SK-N-SH (cell line): ENCODE measurements around the gene PLOD2.

ENCODE experiments used
- CHD2 ChIP-seq: fragments of 150-350 bp; IDR thresholded peaks from 2 replicates; pipeline ENCODE4 v1.6.1; 2018; ENCODE audit warnings: low read length; ENCODE audit not compliant: partially characterized antibody
- POLR2AphosphoS5 ChIP-seq: IDR thresholded peaks from 2 replicates; pipeline ENCODE4 v1.6.1; 2012; ENCODE audit warnings: low read depth, low read length
- RFX5 ChIP-seq: IDR thresholded peaks from 2 replicates; pipeline ENCODE4 v1.6.1; 2012; ENCODE audit warnings: mild to moderate bottlenecking, improper control_type of control experiment, low read length
- RXRA ChIP-seq: IDR thresholded peaks from 2 replicates; pipeline ENCODE4 v1.4.0; 2012; ENCODE audit warnings: low read depth, mild to moderate bottlenecking, borderline replicate concordance
- TF ChIP-seq, protein P1 (sequence below): fragments of 200-600 bp; sonication (generic); IDR thresholded peaks from 2 replicates; pipeline ENCODE4 v1.6.1; 2017; ENCODE audit warnings: antibody characterized with exemption, mild to moderate bottlenecking, moderate library complexity

GRCh38 chr3:146199762-146200161 is 38.8 kb upstream of the PLOD2 start:
- TF ChIP-seq RFX5 (no peak), RXRA (no peak), CHD2 (no peak), POLR2AphosphoS5 (no peak)
- TF ChIP-seq, protein P1, sequence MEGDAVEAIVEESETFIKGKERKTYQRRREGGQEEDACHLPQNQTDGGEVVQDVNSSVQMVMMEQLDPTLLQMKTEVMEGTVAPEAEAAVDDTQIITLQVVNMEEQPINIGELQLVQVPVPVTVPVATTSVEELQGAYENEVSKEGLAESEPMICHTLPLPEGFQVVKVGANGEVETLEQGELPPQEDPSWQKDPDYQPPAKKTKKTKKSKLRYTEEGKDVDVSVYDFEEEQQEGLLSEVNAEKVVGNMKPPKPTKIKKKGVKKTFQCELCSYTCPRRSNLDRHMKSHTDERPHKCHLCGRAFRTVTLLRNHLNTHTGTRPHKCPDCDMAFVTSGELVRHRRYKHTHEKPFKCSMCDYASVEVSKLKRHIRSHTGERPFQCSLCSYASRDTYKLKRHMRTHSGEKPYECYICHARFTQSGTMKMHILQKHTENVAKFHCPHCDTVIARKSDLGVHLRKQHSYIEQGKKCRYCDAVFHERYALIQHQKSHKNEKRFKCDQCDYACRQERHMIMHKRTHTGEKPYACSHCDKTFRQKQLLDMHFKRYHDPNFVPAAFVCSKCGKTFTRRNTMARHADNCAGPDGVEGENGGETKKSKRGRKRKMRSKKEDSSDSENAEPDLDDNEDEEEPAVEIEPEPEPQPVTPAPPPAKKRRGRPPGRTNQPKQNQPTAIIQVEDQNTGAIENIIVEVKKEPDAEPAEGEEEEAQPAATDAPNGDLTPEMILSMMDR = no peak
